ENCODE results near the gene JUN.

GRCh38 chr1:58784758-58785441 is 1.1 kb upstream of the JUN start:
- TF ChIP-seq CTCF (IDR thresholded peaks at IDR 0.05; ENCODE audit: poor library complexity), result peak; percentile 85
- TF ChIP-seq EZH2 (IDR thresholded peaks at IDR 0.05; ENCODE audit: borderline replicate concordance), result no peak
